GM18526 (cell line): ENCODE measurements around the gene TFPI.

Experiments
- POLR2A ChIP-seq: IDR thresholded peaks from 3 replicates; pipeline ENCODE4 v1.6.1; 2011; ENCODE audit not compliant: insufficient read length; ENCODE audit errors: extremely low read depth

The TFPI gene

DNA sequence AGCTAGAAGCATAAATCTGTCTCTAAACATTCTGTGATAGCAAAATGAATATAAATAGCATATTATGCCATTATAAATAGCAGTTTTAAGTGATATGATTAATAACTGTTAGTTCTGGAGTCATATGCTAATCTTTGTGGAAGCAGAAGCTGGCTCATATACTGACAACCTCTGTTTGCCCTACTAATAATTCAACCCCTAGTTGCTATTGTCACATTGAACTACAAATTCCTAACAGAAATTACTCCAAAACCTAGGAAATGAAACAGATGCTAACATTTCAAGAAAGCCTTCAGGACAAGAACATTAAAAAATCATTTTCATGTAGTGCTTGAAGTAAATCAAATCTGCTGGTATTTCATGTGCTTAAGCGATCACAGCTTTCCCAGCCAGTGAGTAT lies 134.4 kb downstream of the TFPI start:
- TF ChIP-seq POLR2A: no peak

DNA sequence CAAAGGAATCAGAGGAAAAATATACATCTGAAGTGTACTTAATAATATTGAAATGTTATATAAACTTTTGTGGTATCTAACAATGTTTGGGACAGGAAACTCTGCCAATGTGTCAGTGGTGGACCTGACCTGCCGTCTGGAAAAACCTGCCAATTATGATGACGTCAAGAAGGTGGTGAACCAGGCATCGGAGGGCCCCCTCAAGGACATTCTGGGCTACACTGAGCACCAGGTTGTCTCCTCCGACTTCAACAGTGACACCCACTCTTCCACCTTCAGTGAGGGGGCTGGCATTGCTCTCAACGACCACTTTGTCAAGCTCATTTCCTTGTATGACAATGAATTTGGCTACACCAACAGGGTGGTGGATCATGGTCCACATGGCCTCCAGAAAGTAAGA lies 138.8 kb downstream of the TFPI start:
- TF ChIP-seq POLR2A: no peak
